GM12878 (cell line): ENCODE measurements around the gene NKD2.

ENCODE experiments used
- ATF2 ChIP-seq: IDR thresholded peaks from 2 replicates; pipeline ENCODE4 v1.6.1; 2012; ENCODE audit warnings: low read length, inconsistent platforms
- EZH2 ChIP-seq: IDR thresholded peaks from 2 replicates; pipeline ENCODE4 v1.6.1; 2012; ENCODE audit warnings: low read depth, mild to moderate bottlenecking, control low read depth, inconsistent platforms, low read length, borderline replicate concordance; ENCODE audit not compliant: control insufficient read depth
- RCOR1 ChIP-seq: conservative IDR thresholded peaks from 2 replicates; pipeline ENCODE4 v1.6.1; 2012; ENCODE audit warnings: low read depth, low read length, improper control_type of control experiment
- YY1 ChIP-seq: IDR thresholded peaks from 2 replicates; pipeline ENCODE4 v1.6.1; 2011; ENCODE audit warnings: low read depth, mild to moderate bottlenecking, low read length

GRCh38 chr5:1016476-1016875, 7.9 kb downstream of the NKD2 start:
- TF ChIP-seq YY1 (no peak), ATF2 (no peak), EZH2 (no peak), RCOR1 (no peak)
